Measurements from ENCODE around the gene RBM47. TPM values are rescaled to one million over a fixed set of nuclear protein-coding genes. Genes with fewer than 3 reads are reported as not detected.

Gene RBM47
- total and polyA plus RNA-seq, 2 of the 4 experiments (the other 2 are of a cell fraction) = 0.44 to 1.1 TPM

- Histone ChIP-seq H4K5ac (ENCODE audit: low read depth, low read length) (no peak overlapping the region), H3K9me3 (ENCODE audit: control insufficient read depth, insufficient read depth, low read length) (no peaks in the 10 kb centered on the region), H3K27ac (ENCODE audit: insufficient read depth, low read length) (no peak overlapping the region), H3K9me1 (ENCODE audit: insufficient read depth, low read length) (peaks cover 2% of the 10 kb centered on the region; the same call in 1 of the 2 replicates), H3K4me3 (ENCODE audit: insufficient read depth, low read depth, low read length) (no peak overlapping the region), H3K4me2 (ENCODE audit: low read depth, low read length) (no peak overlapping the region), H4K8ac (ENCODE audit: low read depth in 2 of 2, low read length in 2 of 2) (no peak overlapping the region), H2BK5ac (ENCODE audit: low read depth, low read length, poor library complexity, severe bottlenecking) (no peak overlapping the region), H4K20me1 (ENCODE audit: insufficient read depth, low read length) (no peaks in the 10 kb centered on the region), H3K14ac (replicated peaks; ENCODE audit: low read depth, low read length) (no peak overlapping the region), H3K36me3 (ENCODE audit: control insufficient read depth, insufficient read depth, low read length) (no peaks in the 10 kb centered on the region), H2BK20ac (ENCODE audit: low read depth, low read length) (no peak overlapping the region), H4K91ac (ENCODE audit: insufficient read depth, low read depth, low read length) (no peak overlapping the region), H2AFZ (replicated peaks; ENCODE audit: low read length, poor library complexity) (no peak overlapping the region), H3K4me1 (ENCODE audit: control insufficient read depth, insufficient read depth, low read length) (peaks cover 3% of the 10 kb centered on the region; the same call in 1 of the 2 replicates), H2AK5ac (ENCODE audit: low read depth, low read length) (no peak overlapping the region), H3K9ac (ENCODE audit: low read depth, low read length) (no peak overlapping the region), H2BK15ac (ENCODE audit: low read depth, low read length) (no peak overlapping the region), H2AK9ac (replicated peaks; ENCODE audit: low read depth, low read length, poor library complexity) (no peak overlapping the region), H3K18ac (ENCODE audit: low read depth, low read length) (no peak overlapping the region), H3K4ac (ENCODE audit: low read depth, low read length) (no peak overlapping the region), H3K56ac (ENCODE audit: extremely low read depth, insufficient read depth, low read length) (no peak overlapping the region), H2BK120ac (ENCODE audit: low read depth, low read length) (no peak overlapping the region), H3K27me3 (ENCODE audit: control insufficient read depth, insufficient read depth, low read length) (no peaks in the 10 kb centered on the region; the same call in 1 of the 2 replicates), H3K23ac (ENCODE audit: low read depth, low read length) (no peak overlapping the region), H3K79me1 (ENCODE audit: low read depth in 1 of 2, low read length in 2 of 2) (no peaks in the 10 kb centered on the region)
- intact Hi-C loops (cut with micrococcal nuclease) = no loop called here
- dilution Hi-C loops (cut with HindIII; ENCODE audit: low sequenced_read_pairs, unreplicated experiment) = no loop called here
- ChIA-PET POLR2A (ENCODE audit: unreplicated experiment) (no interaction called here), CTCF (no interaction called here)
- in situ Hi-C loops (cut with MboI; ENCODE audit: low sequenced_read_pairs) = no loop called here
- BruUV-seq (replicated peaks) = no TSS peak
- WGBS, 2 experiments (ENCODE audit: extremely low coverage in 2 of 2, insufficient read length in 1 of 2) = 100% methylated on average over 1 of the region's 3 CpGs; no CpG with 5 or more reads in 1 of the 2 experiments
- DNase-seq (no peak), ATAC-seq (ENCODE audit: low read depth) (no peak)
- no peak for TF ChIP-seq MAFK (IDR thresholded peaks at IDR 0.05; ENCODE audit: low read depth, low read length)
- TF ChIP-seq SMC3 (IDR thresholded peaks at IDR 0.05; ENCODE audit: low read depth, low read length) = no peak
- TF ChIP-seq NFE2L2 (IDR thresholded peaks at IDR 0.05; ENCODE audit: low read depth, low read length) = no peak
- no peak for TF ChIP-seq BHLHE40 (IDR thresholded peaks at IDR 0.05; ENCODE audit: low read depth, low read length)
- no peak for TF ChIP-seq RAD21 (IDR thresholded peaks at IDR 0.05; ENCODE audit: low read length)
- TF ChIP-seq RCOR1 (IDR thresholded peaks at IDR 0.05; ENCODE audit: insufficient replicate concordance, low read length) = no peak
- no peak for TF ChIP-seq MXI1 (IDR thresholded peaks at IDR 0.05; ENCODE audit: borderline replicate concordance, low read depth, low read length)
These were observed 136.5 kb downstream of the RBM47 start for GRCh38 chr4:40493160-40493559.
